DOHH2 (cell line): ENCODE results near the gene TEX2.

Experiments used
- CTCF ChIP-seq: fragments of 200-600 bp; sonication (generic); IDR thresholded peaks from one replicate; pipeline ENCODE4 v1.5.1; 2014; ENCODE audit warnings: antibody characterized with exemption, mild to moderate bottlenecking, low read depth, low read length; ENCODE audit not compliant: poor library complexity, severe bottlenecking
- EZH2phosphoT487 ChIP-seq: fragments of 200-600 bp; sonication (generic); IDR thresholded peaks from 2 replicates; pipeline ENCODE4 v1.6.1; 2017; ENCODE audit warnings: borderline replicate concordance, mild to moderate bottlenecking, antibody characterized with exemption, low read length, moderate library complexity, mixed read lengths

DNA sequence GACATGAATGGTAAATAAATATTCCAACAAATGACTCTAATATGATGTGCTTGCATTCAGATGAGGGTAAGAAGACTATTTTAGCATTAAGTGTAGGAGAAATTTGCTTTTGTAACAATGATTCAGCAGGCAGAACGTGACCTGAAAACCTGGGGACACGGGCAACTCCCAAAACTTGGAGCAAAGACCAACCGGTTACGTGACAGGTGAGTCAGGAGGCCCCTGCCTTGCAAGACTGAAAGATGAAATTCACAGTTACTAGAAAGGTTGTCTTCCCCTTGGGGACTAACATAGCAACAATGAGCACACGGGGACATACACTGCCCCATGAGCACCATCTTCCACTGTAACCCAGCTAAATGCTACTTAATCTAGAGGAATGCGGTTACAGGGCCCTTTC, 99.6 kb downstream of the TEX2 start:
- TF ChIP-seq CTCF (no peak), EZH2phosphoT487 (no peak)
